Stomach (tissue), 4 donors: ENCODE data around the gene ZNF746.

ENCODE experiments used
- POLR2AphosphoS5 ChIP-seq, 3 donors: sonication (generic); formaldehyde crosslinking; IDR thresholded peaks; one replicate each; pipeline ENCODE4 v1.6.1; 2016; ENCODE audit warnings: antibody characterized with exemption in 3 of 3
- TF ChIP-seq, protein P1 (sequence below), 7 experiments: fragments of 450-650 bp in 4 of 7; fragments of 200-600 bp in 3 of 7; sonication (generic) in 3 of 7; IDR thresholded peaks; one replicate each; pipeline ENCODE4 v1.5.1; 2016 to 2019; ENCODE audit warnings: antibody characterized with exemption in 7 of 7, control low read depth in 2 of 7, mild to moderate bottlenecking in 1 of 7

- TF ChIP-seq, protein P1, sequence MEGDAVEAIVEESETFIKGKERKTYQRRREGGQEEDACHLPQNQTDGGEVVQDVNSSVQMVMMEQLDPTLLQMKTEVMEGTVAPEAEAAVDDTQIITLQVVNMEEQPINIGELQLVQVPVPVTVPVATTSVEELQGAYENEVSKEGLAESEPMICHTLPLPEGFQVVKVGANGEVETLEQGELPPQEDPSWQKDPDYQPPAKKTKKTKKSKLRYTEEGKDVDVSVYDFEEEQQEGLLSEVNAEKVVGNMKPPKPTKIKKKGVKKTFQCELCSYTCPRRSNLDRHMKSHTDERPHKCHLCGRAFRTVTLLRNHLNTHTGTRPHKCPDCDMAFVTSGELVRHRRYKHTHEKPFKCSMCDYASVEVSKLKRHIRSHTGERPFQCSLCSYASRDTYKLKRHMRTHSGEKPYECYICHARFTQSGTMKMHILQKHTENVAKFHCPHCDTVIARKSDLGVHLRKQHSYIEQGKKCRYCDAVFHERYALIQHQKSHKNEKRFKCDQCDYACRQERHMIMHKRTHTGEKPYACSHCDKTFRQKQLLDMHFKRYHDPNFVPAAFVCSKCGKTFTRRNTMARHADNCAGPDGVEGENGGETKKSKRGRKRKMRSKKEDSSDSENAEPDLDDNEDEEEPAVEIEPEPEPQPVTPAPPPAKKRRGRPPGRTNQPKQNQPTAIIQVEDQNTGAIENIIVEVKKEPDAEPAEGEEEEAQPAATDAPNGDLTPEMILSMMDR (IDR thresholded peaks at IDR 0.05), result no peak
- no peak for TF ChIP-seq POLR2AphosphoS5 (IDR thresholded peaks at IDR 0.05)
Observed at GRCh38 chr7:149463500-149464161, 34.0 kb downstream of the ZNF746 start.
